ENCODE data around the gene ELFN2.

Gene ELFN2

DNA sequence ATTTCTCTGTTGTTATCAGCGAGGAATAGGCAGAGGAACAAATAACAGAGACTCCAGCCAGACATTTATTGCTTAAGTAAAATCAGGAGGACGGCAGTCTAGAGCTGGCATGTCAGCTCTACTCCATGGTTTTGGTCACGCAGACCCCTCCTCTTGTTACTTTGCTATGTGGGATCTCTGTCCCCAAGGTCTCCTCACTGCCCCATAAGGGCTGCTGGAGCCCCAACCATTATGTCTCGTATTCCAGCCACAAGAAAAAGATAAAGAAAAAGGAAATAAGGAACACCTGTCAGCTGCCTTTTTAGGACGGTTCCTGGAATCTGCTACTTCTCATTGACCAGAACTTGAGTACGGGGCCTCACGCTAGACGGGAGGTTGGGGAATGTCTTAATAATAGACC, 70.4 kb downstream of the ELFN2 start:
- DNase-seq (ENCODE audit: low spot score) = no peak

DNA sequence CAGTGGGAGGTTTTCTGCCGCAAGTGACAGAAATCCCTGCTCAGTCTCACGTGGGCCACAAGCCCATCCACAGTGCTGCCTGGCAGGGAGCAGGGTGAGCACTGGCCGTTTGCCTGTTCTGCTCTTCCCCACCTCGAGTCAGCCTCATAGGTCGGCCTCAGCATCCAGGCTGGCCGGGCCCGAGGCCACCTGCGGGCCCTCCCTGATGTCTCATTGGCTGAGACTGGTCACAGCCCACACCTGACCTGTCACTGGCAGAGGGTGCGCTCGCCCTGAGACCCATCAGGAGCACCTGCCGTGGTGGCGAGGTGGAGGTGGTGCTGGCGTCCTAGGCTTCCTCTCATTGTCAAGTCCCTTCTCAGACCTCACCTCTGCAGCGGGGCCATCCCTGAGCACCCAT, 72.1 kb downstream of the ELFN2 start:
- no peak for DNase-seq (ENCODE audit: low spot score)

DNA sequence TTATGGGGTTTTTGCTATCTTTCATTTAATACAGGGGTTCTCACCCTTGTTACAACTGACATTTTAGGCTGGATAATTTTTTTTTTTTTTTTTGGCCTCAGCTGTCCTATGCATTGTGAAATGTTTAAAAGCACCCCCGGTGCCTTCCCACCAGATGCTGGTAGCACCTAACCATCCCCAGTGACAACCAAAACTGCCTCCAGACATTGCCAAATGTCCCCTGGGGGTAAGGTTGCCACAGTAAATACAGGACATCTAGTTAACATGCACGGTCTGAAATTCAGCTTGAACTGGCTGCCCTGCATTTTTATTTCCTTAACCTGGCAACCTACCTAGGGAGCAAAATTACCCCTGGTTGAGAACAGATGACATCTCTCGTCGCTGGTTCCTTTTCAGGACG, 72.6 kb downstream of the ELFN2 start:
- DNase-seq (ENCODE audit: low spot score) = no peak

DNA sequence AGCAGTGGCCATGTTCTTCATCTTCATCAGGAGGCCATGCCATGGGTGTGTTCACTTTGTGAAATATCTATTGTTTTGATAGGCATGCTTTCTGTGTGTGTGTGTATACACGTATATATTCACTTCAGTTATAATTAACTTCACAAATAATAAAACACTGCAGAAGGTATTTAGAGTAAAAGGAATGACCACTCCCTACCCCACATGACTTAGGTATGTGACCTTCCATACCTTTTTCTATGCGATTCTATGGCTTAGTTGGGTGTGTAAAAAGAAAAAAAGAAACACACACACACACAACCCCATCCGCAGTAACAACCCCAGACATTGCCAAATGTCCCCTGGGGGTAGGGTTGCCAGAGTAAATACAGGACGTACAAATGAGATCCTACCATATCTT, 73.0 kb downstream of the ELFN2 start:
- no peak for DNase-seq (ENCODE audit: low spot score)

DNA sequence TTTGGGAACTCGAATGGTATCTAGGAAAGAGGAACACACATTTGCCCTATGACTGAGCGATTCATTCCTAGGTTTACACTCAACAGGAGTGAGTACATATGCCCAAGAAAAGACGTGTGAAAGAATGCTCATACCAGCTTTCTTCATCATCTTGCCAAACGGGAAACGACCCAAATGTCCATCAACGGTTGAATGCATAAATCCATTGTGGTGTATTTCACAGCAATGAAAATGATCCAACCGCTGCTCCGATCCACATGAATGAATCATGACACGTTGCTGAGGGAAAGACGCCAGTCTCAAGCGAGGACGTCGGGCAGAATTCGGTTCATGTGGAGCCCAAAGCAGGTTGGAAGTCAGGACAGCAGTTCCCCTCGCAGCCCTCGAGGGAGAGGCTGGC, 73.4 kb downstream of the ELFN2 start:
- no peak for DNase-seq (ENCODE audit: low spot score)

DNA sequence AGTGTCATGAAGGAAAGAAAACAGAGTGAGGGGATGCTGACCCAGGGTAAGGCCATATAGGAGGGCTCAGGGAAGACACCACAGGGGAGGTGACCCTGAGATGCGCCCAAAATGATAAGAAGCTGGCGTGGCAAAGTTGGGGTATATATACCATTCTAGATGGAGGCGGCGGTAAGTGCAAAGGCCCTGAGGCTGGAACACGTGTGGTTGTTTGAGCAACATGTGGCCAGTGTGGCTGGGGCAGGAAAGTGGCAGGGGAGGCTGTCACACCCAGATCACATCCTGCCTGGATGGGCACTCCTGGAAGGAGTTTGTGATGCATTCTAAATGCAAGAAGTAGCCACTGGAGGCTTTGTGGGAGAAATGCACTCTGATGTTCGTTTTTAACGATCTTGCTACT, 74.8 kb downstream of the ELFN2 start:
- DNase-seq (ENCODE audit: low spot score) = no peak

DNA sequence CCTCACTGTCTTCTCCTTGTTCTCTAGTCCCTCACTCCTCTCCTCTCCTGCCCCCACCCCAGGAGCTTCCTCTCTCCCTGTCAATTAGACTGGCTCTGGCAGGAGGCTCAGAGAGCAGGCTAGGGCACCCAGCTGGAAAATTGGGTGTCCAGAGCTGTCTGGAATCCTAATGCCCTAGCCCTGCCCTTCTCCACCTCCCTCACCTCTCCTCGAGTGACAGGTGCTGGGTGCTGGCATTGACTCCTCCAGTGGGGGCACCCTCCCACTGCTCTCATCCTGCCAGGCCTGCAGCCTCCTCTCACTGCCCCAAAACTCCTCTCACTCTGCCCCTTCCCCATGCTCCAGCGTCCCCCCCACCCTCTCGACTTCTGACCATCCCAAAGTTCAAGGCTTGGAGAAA, 76.0 kb downstream of the ELFN2 start:
- no peak for DNase-seq (ENCODE audit: low spot score)

DNA sequence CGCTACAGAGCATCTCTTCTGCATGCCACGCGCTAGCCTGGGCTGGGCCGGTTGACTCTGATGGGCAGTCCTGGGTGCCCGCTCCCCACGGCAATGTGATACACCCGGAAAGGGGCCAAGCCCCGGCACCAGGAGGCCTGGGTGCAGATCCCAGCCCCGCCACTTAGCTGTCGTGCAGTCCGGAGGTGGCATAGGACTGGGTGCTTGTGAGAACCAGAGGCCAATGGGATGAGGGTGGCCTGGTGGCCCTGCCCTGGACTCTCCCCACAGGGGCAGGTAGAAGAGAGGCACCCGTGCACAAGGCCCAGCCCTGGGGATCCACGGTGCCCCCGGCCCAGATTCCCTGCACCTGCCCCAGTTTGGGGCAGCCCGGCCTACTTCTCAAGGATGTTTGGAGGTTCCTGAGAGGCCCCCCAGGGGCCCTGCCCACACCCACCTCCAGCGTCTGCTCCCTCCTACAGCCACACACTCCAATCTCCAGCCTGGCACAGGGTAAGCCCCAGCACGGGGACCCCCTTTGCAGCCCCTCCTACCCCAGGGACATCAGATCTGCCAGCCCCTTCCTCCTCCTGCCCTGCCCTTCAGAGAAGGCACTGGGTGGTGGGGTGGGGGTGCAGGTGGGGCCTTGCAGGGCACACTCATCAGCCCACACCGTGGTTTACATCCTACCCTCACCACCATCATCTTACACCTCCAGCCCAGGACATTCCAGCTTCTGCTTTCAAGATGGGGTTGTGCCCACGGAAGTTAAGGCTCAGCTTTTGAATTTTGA, 78.0 kb downstream of the ELFN2 start:
- no peak for DNase-seq (ENCODE audit: low spot score)

DNA sequence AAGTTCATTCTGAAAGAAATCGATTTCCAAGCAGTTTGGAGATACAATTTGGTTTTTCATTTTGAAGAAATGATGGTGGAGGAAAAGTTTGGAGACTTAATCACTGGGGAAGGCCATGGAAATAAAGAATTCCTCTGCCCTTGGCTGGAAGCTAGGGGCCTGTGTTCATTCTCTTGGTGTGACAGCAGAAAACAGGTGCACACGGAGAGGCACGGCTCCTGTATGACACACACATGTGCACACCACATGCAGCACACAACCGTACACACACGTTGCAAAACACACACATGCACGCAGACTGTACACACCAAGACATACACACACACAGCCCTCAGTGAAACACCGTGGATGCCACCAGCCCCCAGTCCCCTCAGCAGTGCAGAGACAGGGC, 80.8 kb downstream of the ELFN2 start:
- no peak for DNase-seq (ENCODE audit: low spot score)

DNA sequence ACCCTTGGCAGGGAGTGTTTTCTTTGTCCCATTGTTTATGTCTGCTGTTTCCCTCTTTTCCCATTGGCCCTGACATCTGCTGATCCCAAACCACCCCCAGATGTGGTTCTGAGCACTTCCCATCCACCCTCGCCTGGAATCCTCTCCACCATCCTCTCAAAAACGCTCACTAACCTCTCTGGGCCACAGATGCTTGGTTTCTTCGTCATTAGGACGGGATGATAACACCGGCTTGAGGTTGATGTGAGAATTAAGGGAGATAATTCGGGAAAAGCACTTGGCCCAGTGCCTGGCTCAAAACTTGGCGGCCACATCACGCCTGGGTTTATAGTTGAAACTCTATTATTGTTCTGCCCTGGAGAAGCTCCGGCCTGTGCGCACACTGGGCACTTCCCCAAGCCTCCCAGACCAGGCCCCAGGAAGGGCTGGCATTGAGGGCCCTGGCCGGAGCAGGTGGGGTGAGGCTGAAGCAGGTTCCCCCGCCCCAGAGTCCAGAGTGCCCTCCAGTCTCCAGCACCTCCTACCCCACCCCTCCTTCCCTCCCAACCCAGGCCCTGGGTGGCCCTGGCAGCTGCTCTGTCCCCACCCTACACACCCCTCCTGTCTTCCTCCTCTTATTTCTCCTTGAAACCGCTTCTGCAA, 81.3 kb downstream of the ELFN2 start:
- DNase-seq (ENCODE audit: low spot score) = no peak

DNA sequence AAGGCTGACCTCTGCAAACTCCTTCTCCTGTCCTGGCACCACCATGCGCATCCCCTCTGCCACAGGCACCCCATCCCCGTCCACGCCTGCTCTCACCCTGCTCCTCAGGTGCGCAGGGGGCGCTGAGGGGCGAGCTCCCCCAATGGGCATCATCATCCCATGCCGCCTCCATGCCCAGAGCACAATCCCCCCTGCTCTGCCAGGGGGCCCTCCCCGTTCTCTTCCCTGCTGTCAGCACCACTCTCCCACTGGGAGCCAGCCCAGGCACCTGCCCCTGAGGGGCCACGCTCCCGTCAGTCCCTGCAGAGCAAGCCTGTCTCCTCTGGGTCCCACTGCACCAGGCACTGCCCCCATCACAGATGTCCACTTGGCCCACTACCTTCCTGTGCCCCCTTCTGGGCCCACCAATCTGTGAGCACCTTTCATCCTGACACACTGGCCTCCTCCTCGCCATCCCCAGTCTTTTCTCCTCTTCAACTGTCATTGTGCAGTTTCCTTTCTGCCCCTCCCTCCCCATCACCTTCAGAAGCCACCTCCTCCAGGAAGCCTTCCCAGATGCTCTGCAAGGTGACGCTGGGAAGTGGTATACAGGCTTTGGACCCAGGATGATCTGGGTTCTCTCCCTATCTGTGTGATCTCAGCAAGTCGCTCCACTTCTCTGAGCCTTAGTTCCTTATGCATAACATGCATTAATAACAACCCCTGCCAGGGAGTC, 82.4 kb downstream of the ELFN2 start:
- no peak for DNase-seq (ENCODE audit: low spot score)

DNA sequence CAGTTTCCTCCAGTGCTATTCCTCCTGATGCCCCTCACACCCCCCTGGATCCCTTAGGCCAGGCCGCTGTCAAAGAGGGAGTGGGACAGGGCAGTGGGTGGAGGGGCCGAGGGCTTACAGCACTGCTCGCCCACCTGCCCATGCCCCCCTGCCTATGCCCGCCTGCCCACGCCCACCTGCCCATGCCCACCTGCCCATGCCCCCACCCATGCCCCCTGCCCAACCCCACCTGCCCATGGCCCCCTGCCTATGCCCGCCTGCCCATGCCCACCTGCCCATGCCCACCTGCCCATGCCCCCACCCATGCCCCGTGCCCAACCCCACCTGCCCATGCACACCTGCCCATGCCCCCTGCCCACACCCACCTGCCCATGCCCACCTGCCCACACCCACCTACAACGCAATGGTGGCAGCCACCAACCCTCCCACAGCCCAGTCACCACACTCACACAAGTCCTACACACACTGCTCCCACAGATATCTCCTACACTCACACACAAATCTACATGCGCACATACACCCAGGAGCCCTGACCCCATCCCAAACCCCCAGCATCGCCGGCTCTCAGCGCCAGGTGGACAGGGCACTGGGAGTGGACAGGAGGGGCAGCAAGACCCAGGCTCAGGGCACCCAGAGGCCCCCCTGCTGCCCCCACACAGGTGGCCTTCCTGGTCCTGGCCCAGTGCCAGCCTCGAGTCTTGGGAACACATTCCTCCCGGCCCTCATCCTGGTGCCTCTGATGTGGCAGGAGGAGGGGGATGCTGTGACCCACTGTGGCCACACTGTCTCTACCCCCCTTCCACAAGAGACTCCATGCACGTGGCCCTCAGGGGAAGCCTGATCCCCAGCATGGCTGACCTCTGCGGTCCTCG, 83.2 kb downstream of the ELFN2 start:
- DNase-seq (ENCODE audit: low spot score) = no peak

DNA sequence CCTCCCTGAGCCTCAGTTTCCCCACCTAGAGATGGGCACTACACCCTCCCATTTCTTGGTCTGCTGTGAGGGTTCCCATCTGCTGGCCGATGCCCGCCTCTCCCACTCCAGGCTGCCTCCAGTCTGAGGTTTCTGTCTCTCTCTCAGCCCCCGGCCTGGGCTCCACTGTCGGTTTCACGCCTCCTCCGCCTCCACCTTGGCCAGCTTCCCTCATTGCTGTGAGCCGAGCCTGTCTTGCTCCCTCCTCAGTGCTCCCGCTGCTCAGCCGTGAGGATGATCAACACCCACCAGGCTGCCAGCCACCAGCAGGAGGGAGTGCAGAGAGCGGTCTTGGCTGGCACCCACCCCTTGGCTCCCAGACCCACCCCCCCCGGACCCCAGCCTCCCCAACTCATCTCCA, 83.9 kb downstream of the ELFN2 start:
- DNase-seq (ENCODE audit: low spot score) = no peak

DNA sequence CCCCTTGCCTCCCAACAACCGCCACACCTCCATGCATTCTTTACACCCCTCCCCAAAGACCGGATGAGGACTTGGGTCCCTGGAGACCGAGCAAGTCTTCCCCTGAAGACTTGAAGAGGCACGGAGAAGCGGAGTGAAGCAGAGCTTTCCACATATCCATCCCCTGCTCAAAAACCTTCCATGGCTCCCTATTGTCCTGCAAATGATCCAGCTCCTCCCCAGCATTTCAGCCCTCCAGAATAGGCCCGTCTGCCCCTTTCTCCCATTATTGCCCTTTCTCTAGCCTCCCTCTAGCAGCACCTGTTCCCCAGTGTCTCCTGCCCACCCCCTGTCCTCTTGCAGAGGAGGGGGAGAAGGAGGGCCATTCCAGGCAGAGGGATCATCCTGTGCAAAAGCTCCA, 85.2 kb downstream of the ELFN2 start:
- no peak for DNase-seq (ENCODE audit: low spot score)

DNA sequence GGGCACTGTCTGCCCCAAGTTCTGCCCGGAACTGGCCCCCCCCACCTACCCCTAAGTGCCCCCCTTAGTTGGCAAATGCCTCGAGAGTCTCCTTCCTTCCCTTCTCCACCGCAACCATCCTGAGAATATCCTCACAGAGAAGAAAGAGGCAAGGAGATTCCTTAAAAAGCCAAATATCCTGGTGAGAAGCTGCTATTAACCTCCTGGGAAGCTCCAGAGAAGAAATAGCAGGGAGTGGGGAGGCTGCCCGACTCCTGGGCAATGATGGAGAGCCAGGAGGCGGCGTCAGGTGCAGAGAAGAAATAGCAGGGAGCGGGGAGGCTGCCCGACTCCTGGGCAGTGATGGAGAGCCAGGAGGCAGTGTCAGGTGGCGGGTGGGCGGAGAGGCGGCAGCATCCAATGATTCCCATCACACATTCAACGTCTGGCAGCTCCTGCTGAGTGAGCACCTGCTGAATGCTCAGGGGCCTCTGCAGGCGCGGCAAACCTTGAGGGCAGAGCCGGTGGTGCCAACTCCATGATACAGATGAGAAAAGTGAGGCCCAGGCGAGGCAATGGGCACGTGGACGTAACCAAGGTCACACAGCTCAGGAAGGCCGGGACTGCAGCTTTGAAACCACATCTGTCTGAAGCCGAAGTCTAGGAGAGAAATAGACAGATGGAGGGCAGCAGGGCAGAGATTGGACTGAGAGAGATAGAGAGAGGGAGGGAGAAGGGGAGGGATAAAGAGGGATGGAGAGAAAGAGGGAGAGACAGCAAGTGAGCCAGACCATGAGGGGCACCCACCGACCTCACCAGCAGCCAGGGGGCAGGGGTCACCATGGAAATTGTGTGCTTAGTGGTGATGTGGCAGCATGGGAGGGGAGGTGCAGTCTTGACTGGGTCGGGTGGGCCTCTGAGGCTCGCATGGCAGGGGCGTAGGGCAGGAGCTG, 86.7 kb downstream of the ELFN2 start:
- DNase-seq (ENCODE audit: low spot score) = no peak

DNA sequence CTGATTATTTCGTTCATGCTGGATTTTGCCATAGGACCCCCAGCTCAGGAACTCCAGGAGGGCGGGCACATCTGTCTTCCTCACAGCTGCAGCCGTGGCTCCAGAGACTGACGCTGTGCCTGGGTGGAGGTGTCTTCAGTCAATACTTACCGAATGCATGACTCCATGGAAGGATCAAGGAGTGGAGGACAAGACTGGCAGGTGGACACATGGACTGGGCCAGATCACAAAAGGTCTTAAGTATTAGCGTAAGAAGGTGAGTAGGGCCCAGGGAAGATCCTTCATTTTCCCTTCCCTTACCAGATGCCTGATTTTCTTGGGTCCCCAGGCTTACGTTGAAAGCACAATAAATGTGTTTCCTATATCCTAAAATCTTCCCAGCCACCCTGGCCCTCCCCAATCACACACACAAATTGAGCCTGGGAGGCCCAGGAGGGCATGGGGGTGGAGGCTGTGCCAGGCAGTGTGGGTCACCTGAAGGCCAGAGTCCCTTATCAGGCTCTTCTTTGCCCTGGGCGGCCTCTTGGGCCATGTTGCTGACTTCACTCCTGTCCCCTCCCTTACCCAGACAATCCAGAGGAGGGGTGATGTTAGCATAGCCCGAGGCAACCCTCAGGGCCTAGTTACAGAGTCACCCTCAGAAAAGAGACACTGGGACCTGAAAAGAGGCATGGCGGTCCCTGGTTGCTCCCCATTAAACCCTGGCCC, 88.6 kb downstream of the ELFN2 start:
- no peak for DNase-seq (ENCODE audit: low spot score)

DNA sequence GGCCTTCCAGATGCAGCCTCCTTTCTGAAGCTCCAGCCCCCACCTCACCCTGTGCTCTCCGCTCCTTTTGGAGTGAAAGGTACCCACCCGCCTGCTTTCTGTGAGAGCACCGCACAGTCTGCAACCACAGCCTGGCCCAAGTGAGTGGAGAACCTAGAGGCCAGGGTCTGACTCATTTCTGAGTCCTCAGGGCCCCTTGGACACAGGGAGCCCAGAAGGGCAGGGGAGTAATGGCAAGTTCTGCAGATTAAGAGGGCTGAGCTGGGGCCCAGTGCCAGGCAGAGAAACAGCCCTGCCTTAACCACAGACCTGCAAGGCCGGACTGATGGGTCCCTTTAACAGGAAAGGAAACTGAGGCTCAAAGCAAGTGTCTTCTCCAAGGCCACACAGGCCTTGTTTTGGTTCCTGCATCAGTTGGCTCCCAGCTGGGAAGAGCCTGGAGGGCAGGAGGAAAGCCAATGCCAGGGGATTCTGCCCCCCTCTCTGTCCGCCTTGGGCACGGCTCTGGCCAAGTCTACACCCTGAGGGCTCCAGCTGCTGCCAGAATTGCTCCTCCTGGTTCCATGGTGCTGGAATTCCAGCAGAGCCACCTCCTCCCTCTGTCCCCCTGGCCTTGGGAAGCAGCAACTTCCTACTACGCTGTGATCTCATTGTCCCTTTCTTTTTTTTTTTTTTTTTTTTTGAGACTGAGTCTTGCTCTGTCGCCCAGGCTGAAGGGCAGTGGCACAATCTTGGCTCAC, 89.9 kb downstream of the ELFN2 start:
- DNase-seq (ENCODE audit: low spot score) = no peak

DNA sequence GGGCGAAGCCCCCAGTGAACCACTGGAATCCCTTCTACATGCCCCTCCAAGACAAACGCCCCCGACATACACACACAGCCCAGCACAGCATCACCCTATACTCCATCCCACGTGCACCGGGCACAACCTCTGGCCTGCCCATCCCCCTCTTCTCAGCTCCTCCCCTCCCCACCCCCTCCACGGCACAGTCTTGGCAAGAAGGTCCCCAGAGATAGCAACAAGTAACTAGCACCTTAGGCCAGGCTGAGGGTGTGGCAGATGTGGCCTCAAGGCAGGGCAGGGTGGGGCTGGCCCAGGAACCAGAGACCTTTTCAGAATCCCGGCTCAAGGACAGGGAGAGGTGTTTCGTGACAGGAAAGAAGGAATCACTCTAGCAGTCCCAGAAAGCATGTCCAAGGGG, 90.7 kb downstream of the ELFN2 start:
- DNase-seq (ENCODE audit: low spot score) = no peak

DNA sequence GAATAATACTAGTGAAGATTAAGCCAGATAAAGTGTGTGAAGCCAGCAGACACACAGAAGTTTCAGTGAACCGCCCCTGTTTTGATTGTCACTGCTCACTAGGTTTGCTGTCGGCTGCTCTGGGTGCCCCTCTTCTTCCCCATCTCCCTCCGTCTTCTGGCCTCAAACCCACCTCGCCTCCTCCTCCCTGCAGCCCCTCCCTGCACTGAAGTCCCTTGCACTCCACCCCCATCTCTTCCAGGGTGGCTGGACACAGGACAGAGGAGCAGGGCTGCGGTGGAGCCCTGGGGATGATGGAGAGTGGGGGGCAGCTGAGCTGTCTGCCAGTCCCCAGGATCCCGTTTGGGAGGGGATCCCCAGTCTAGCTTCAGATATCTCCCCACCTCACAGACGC, 91.5 kb downstream of the ELFN2 start:
- no peak for DNase-seq (ENCODE audit: low spot score)

All from germinal center (tissue), 1 donor.